ENCODE results near the gene RCAN2. TPM values are rescaled to one million over a fixed set of nuclear protein-coding genes. Genes with fewer than 3 reads are reported as not detected.

Gene RCAN2
- total and polyA plus RNA-seq, 9 of the 15 experiments (the other 6 are each of a cell fraction or from before 2014, with no cell fraction given) = 0.04 TPM; not detected in 8

DNA sequence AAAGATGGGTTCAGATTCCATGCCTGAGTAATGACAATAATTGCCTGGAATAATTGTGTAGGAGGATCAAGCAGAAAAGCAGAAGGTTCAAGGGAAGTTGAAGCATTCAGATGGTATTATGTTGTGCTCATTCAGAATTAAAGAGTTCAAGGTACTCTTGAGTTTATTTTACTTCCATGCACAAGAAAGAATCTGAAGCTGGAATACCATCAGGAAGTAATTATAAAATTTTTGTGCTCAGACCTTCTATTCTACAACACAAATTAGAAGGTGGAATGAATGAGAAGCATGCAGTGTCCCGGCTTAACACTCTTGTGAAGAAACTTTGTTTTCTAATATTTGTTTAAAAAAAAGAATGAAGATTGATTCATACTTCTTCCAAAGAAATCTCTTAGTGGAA lies 181.1 kb downstream of the RCAN2 start:
- Histone ChIP-seq H3K9ac (ENCODE audit: insufficient read depth in 1 of 2, low read depth in 2 of 2, low read length in 2 of 2) (no peak overlapping the region), H3K4me1 (replicated peaks in 1 of 2; ENCODE audit: control insufficient read depth in 2 of 2, insufficient read depth in 2 of 2, low read length in 2 of 2) (no peaks in the 10 kb centered on the region), H3K4me3 (no peak overlapping the region), H3K9me3 (replicated peaks; ENCODE audit: control insufficient read depth, insufficient read depth, low read depth, low read length) (no peaks in the 10 kb centered on the region), H4K20me1 (replicated peaks; ENCODE audit: control insufficient read depth, insufficient read depth, low read length) (no peaks in the 10 kb centered on the region), H3K36me3 (ENCODE audit: control insufficient read depth, insufficient read depth, low read length) (no peaks in the 10 kb centered on the region), H3K27ac (ENCODE audit: extremely low read depth, low read depth, low read length) (no peak overlapping the region), H3K9me1 (ENCODE audit: control insufficient read depth, insufficient read depth, low read length) (no peaks in the 10 kb centered on the region), H3K27me3 (ENCODE audit: control insufficient read depth in 2 of 2, insufficient read depth in 2 of 2, low read length in 2 of 2) (no peaks in the 10 kb centered on the region), H3K4me2 (ENCODE audit: insufficient read depth, low read length) (no peak overlapping the region), H2AFZ (ENCODE audit: low read depth, low read length) (no peak overlapping the region), H3K79me2 (ENCODE audit: control insufficient read depth, insufficient read depth, low read length) (no peaks in the 10 kb centered on the region)
- 0% methylated on average over 1 of the region's 1 CpG for WGBS (ENCODE audit: insufficient coverage, low coverage, missing lambda C conversion rate)
- FAIRE-seq (no peak), DNase-seq (ENCODE audit: extremely low read depth in 1 of 4, low spot score in 3 of 4) (no peak), ATAC-seq (no peak)
- POLR2A ChIA-PET = no interaction called here
- CTCF ChIA-PET (ENCODE audit: low intra/inter-chr PET ratio) = no interaction called here
- in situ Hi-C loops (cut with MboI) = no loop called here
- intact Hi-C loops (cut with micrococcal nuclease) = no loop called here
- no TSS peak for BruUV-seq (replicated peaks)
- TF ChIP-seq, protein P1, sequence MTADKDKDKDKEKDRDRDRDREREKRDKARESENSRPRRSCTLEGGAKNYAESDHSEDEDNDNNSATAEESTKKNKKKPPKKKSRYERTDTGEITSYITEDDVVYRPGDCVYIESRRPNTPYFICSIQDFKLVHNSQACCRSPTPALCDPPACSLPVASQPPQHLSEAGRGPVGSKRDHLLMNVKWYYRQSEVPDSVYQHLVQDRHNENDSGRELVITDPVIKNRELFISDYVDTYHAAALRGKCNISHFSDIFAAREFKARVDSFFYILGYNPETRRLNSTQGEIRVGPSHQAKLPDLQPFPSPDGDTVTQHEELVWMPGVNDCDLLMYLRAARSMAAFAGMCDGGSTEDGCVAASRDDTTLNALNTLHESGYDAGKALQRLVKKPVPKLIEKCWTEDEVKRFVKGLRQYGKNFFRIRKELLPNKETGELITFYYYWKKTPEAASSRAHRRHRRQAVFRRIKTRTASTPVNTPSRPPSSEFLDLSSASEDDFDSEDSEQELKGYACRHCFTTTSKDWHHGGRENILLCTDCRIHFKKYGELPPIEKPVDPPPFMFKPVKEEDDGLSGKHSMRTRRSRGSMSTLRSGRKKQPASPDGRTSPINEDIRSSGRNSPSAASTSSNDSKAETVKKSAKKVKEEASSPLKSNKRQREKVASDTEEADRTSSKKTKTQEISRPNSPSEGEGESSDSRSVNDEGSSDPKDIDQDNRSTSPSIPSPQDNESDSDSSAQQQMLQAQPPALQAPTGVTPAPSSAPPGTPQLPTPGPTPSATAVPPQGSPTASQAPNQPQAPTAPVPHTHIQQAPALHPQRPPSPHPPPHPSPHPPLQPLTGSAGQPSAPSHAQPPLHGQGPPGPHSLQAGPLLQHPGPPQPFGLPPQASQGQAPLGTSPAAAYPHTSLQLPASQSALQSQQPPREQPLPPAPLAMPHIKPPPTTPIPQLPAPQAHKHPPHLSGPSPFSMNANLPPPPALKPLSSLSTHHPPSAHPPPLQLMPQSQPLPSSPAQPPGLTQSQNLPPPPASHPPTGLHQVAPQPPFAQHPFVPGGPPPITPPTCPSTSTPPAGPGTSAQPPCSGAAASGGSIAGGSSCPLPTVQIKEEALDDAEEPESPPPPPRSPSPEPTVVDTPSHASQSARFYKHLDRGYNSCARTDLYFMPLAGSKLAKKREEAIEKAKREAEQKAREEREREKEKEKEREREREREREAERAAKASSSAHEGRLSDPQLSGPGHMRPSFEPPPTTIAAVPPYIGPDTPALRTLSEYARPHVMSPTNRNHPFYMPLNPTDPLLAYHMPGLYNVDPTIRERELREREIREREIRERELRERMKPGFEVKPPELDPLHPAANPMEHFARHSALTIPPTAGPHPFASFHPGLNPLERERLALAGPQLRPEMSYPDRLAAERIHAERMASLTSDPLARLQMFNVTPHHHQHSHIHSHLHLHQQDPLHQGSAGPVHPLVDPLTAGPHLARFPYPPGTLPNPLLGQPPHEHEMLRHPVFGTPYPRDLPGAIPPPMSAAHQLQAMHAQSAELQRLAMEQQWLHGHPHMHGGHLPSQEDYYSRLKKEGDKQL (CRISPR knock-in tag; IDR thresholded peaks at IDR 0.05; ENCODE audit: borderline replicate concordance) = no peak
- TF ChIP-seq CBX1 (IDR thresholded peaks at IDR 0.05; ENCODE audit: low read depth) (no peak), ZBTB1 (CRISPR knock-in tag; IDR thresholded peaks at IDR 0.05; ENCODE audit: borderline replicate concordance, low read depth) (no peak), HMGN3 (IDR thresholded peaks at IDR 0.05; ENCODE audit: borderline replicate concordance, extremely low read depth, insufficient read length, low read depth, low read length) (no peak), KLF16 (IDR thresholded peaks at IDR 0.05) (no peak), DNMT1 (IDR thresholded peaks at IDR 0.05) (no peak)
- TF ChIP-seq, protein P2, sequence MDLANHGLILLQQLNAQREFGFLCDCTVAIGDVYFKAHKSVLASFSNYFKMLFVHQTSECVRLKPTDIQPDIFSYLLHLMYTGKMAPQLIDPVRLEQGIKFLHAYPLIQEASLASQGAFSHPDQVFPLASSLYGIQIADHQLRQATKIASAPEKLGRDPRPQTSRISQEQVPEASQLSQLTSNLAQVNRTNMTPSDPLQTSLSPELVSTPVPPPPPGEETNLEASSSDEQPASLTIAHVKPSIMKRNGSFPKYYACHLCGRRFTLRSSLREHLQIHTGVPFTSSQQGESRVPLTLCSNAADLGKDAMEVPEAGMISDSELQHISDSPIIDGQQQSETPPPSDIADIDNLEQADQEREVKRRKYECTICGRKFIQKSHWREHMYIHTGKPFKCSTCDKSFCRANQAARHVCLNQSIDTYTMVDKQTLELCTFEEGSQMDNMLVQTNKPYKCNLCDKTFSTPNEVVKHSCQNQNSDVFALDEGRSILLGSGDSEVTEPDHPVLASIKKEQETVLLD (IDR thresholded peaks at IDR 0.05) = no peak

Data from K562 (cell line).